OCI-LY3 (cell line): ENCODE data around the gene CASP8.

ENCODE experiments used
- CTCF ChIP-seq: fragments of 200-600, 300-600 bp; sonication (generic); IDR thresholded peaks from 2 replicates; pipeline ENCODE4 v1.5.1; 2014; ENCODE audit warnings: antibody characterized with exemption, low read length, low read depth
- EZH2phosphoT487 ChIP-seq: fragments of 200-600 bp; shearing (Covaris generic); IDR thresholded peaks from 2 replicates; pipeline ENCODE4 v1.6.1; 2018; ENCODE audit warnings: antibody characterized with exemption, mixed run types, low read depth

GRCh38 chr2:201219328-201220096 lies 40.8 kb upstream of the CASP8 start:
- TF ChIP-seq EZH2phosphoT487 = no peak
- TF ChIP-seq CTCF = no peak
